ENCODE data around the gene RBMS1.

RBMS1 gene

GRCh38 chr2:160469164-160469563 is 24.4 kb downstream of the RBMS1 start:
- DNase-seq (ENCODE audit: extremely low spot score), result no peak
- TF ChIP-seq CTCF (IDR thresholded peaks at IDR 0.05; ENCODE audit: control extremely low read depth, extremely low read depth, low read depth, missing control alignments), result no peak
- POLR2A ChIA-PET, result no interaction called here
- CTCF ChIA-PET, result no interaction called here

- ChIA-PET CTCF (interaction anchor here (0.7 kb wide), 1 partner anchor 56 kb away, joined by 3 read pairs; no protein-coding TSS in a partner anchor), POLR2A (no interaction called here)
- no peak for TF ChIP-seq CTCF (IDR thresholded peaks at IDR 0.05; ENCODE audit: control extremely low read depth, extremely low read depth, low read depth, missing control alignments)
- no peak for DNase-seq (ENCODE audit: extremely low spot score)
These were observed 26.5 kb downstream of the RBMS1 start for GRCh38 chr2:160467086-160467485.

- no peak for TF ChIP-seq CTCF (IDR thresholded peaks at IDR 0.05; ENCODE audit: control extremely low read depth, extremely low read depth, low read depth, missing control alignments)
- ChIA-PET POLR2A (no interaction called here), CTCF (no interaction called here)
- DNase-seq (ENCODE audit: extremely low spot score), result no peak
These were observed 28.2 kb downstream of the RBMS1 start for GRCh38 chr2:160465406-160465805.

GRCh38 chr2:160465002-160465401 is 28.6 kb downstream of the RBMS1 start:
- CTCF ChIA-PET, result no interaction called here
- POLR2A ChIA-PET, result no interaction called here
- TF ChIP-seq CTCF (IDR thresholded peaks at IDR 0.05; ENCODE audit: control extremely low read depth, extremely low read depth, low read depth, missing control alignments), result no peak

GRCh38 chr2:160464017-160464416 is 29.6 kb downstream of the RBMS1 start:
- TF ChIP-seq CTCF (IDR thresholded peaks at IDR 0.05; ENCODE audit: control extremely low read depth, extremely low read depth, low read depth, missing control alignments), result no peak
- ChIA-PET POLR2A (no interaction called here), CTCF (no interaction called here)
- no peak for DNase-seq (ENCODE audit: extremely low spot score)

More at GRCh38 chr2:160465002-160465401, 28.6 kb downstream of the RBMS1 start:
- no peak for DNase-seq (ENCODE audit: extremely low spot score)

GRCh38 chr2:160463245-160463644 is 30.4 kb downstream of the RBMS1 start:
- TF ChIP-seq CTCF (IDR thresholded peaks at IDR 0.05; ENCODE audit: control extremely low read depth, extremely low read depth, low read depth, missing control alignments), result no peak
- ChIA-PET CTCF (no interaction called here), POLR2A (no interaction called here)
- no peak for DNase-seq (ENCODE audit: extremely low spot score)

GRCh38 chr2:160460333-160460731 is 33.3 kb downstream of the RBMS1 start:
- no peak for TF ChIP-seq CTCF (IDR thresholded peaks at IDR 0.05; ENCODE audit: control extremely low read depth, extremely low read depth, low read depth, missing control alignments)
- DNase-seq (ENCODE audit: extremely low spot score), result no peak
- ChIA-PET POLR2A (no interaction called here), CTCF (no interaction called here)

Data from GM10248 (cell line).